HCT116 (cell line): ENCODE results near the gene LINGO1.

Experiments
- CTCF ChIP-seq, 3 experiments: fragments of 200-600 bp in 1 of 3; sonication (generic) in 1 of 3; IDR thresholded peaks in 2 of 3; conservative IDR thresholded peaks in 1 of 3; 2 replicates each; pipeline ENCODE4 v1.5.1; 2012 to 2017; ENCODE audit warnings: low read depth in 2 of 3, low read length in 2 of 3, antibody characterized with exemption in 1 of 3, borderline replicate concordance in 1 of 3, control low read depth in 1 of 3, mild to moderate bottlenecking in 1 of 3, mixed read lengths in 1 of 3, mixed run types in 1 of 3, moderate library complexity in 1 of 3; ENCODE audit not compliant: insufficient read depth in 1 of 3
- POLR2A ChIP-seq: IDR thresholded peaks from 2 replicates; pipeline ENCODE4 v1.7.0; 2011; ENCODE audit warnings: borderline replicate concordance; ENCODE audit not compliant: insufficient read depth, insufficient read length; ENCODE audit errors: extremely low read depth
- POLR2AphosphoS5 ChIP-seq: IDR thresholded peaks from 2 replicates; pipeline ENCODE4 v1.6.1; 2011; ENCODE audit warnings: mild to moderate bottlenecking, low read depth, low read length, moderate library complexity
- ZNF274 ChIP-seq: fragments of 200-500 bp; sonication (Bioruptor generic); IDR thresholded peaks from 2 replicates; pipeline ENCODE4 v1.6.1; 2014; ENCODE audit warnings: mild to moderate bottlenecking, low read depth, low read length, inconsistent platforms

- TF ChIP-seq CTCF (IDR thresholded peaks at IDR 0.05 in 2 of 3, conservative IDR thresholded peaks at IDR 0.05 in 1 of 3; ENCODE audit: borderline replicate concordance in 1 of 3, insufficient read depth in 1 of 3, low read depth in 2 of 3, low read length in 2 of 3), result no peak
- TF ChIP-seq POLR2AphosphoS5, result no peak
- TF ChIP-seq POLR2A, result no peak
- no peak for TF ChIP-seq ZNF274
These were observed 6.7 kb upstream of the LINGO1 start for GRCh38 chr15:77639431-77639830.
